ENCODE measurements around the gene HTT.

GRCh38 chr4:3243136-3243780, 168.8 kb downstream of the HTT start:
- TF ChIP-seq CTCF (IDR thresholded peaks at IDR 0.05; ENCODE audit: poor library complexity, severe bottlenecking) (no peak), EZH2 (IDR thresholded peaks at IDR 0.05; ENCODE audit: borderline replicate concordance, insufficient read depth, low read length, poor library complexity, severe bottlenecking) (no peak), SMC3 (conservative IDR thresholded peaks at IDR 0.05; ENCODE audit: poor library complexity) (no peak), EP300 (conservative IDR thresholded peaks at IDR 0.05; ENCODE audit: poor library complexity, severe bottlenecking) (no peak)
